LNCaP clone FGC (cell line): ENCODE data around the gene PDCL3.

Experiments used
- DNase-seq: peaks from one replicate; pipeline ENCODE4 v3.0.0-alpha.2; 2011; ENCODE audit warnings: low read depth
- H3K4me3 ChIP-seq: 2 replicates; pipeline ENCODE4 v1.5.1; 2011; ENCODE audit warnings: mild to moderate bottlenecking, low read depth, low read length, control low read depth
- CTCF ChIP-seq: IDR thresholded peaks from 2 replicates; pipeline ENCODE4 v1.5.1; 2012; ENCODE audit warnings: mild to moderate bottlenecking; ENCODE audit not compliant: control insufficient read depth, insufficient read depth; ENCODE audit errors: extremely low read depth

Gene PDCL3

GRCh38 chr2:100615471-100615870 is 52.7 kb downstream of the PDCL3 start:
- no peak overlapping the region for H3K4me3 ChIP-seq

DNA sequence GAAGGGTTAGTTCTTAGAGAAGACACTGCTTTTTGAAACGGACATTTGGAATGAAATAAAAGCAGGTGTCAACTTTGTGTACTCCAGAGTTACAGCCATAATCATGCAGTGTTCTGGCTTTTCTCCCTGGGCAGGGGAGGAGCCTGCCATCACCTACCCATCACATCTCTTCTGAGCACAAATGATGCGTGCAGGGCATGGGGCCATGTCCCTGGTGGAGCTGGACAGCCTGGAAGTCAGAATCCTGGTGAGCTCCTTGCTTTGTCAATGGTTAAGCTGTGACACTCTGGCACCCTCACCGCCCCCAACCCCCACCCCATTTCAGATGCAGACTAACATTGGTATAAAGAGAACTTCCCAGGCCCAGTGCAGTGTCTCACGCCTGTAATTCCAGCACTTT is 53.1 kb downstream of the PDCL3 start:
- H3K4me3 ChIP-seq = no peak overlapping the region
- TF ChIP-seq CTCF = no peak

More at GRCh38 chr2:100615471-100615870, 52.7 kb downstream of the PDCL3 start:
- TF ChIP-seq CTCF = no peak
- no peak for DNase-seq

DNA sequence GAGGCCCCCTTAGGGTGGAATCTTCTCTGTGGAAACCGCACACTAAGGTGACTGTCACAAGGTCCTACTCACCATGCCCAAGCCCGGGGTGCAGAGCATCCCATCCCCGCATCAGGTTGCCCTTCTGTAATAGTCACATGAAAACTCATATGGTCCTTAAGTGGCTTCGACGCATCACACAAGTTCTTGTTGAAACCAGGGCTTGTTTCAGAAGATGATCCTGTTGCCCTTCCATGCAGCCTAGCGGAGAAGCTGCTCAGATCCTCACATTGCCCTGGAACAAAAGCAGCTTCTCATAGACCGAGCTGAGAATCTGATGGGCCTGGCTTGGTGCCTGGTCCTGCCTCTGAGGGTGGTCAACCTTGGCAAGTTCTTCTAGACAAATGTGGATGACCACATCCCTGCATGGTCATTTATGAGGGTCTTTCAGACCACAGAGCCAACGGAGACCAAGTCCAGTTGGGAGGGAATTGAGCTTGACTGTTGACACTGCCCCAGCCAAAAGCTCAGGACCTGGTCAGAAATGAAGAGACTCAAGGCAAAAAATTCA is 54.1 kb downstream of the PDCL3 start:
- no peak for TF ChIP-seq CTCF
- DNase-seq = no peak
- H3K4me3 ChIP-seq = no peak overlapping the region

More for the DNA sequence above, 53.1 kb downstream of the PDCL3 start:
- no peak for DNase-seq

DNA sequence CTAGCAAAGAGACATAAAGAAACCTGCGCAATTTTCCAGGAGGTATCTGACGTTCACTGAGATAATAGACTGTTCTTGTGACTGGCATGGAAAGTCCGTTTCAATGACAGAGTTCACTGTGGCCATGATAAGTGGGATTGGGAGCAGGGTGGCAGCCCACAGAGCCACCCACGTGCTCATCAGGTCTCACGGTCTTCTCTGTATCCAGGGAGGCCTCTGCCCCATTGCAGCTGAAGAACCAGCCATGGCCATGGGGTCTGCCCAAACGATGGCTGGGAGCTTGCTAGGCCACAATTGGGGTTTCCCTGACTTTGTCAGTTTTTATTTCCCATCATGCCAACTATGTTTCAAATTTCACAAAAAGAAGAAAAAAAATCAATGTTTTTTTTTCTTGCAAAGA is 57.2 kb downstream of the PDCL3 start:
- H3K4me3 ChIP-seq = no peak overlapping the region
- DNase-seq = no peak
- TF ChIP-seq CTCF = no peak

DNA sequence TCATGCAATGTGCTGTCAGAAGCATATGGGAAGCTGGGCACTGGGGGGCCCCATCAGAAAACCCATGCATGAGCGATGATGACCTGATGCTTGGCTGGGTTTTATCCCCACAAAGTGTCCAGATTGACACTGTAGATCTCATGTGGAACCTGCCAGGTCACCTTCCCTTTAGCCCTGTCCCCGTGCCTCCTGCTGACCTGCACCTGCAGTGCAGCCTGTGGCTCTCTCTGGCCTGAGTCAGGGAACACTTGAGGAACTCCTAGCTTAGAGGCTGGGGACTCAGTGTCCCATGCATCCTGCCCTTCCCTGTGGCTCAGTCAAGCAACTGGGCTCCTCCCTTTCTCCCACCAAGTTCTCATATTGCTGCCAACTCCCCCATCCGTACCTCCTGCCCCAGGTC is 57.7 kb downstream of the PDCL3 start:
- DNase-seq = no peak
- no peak overlapping the region for H3K4me3 ChIP-seq
- no peak for TF ChIP-seq CTCF

DNA sequence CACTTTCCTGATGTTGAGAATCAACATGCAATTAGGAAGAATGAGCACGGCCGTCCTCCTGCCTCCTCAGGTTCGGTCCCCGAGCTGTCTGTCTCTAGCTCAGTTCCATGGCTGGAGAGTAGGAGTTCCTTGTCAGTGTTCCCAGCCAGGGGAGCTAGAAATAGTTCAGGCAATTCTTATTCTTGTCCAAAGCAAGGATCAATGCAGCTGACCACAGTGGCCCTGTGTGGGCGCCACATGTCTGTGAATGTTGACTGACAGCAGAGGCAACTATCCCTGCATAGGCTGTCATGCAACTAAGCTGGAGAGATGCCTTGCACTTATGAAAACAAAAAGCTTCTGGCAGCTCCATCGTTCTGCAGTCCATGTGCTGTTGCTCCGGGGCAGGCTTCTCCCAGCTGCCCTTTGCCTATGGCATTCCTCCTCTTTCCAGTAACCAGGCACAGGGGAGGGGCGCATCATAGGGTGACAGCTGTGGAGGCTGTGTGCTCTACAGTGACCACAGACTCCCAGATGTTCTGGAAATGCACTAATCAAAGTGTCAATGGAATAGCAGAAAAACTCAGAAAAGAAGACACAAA is 58.7 kb downstream of the PDCL3 start:
- no peak for DNase-seq
- TF ChIP-seq CTCF = no peak
- no peak overlapping the region for H3K4me3 ChIP-seq

GRCh38 chr2:100623033-100623715 is 60.4 kb downstream of the PDCL3 start:
- no peak for TF ChIP-seq CTCF

More at GRCh38 chr2:100623033-100623715, 60.4 kb downstream of the PDCL3 start:
- no peak overlapping the region for H3K4me3 ChIP-seq
- DNase-seq = no peak
